Panc1 (cell line): ENCODE data around the gene HAGH.

Experiments used
- CTCF ChIP-seq: fragments of 450-650 bp; IDR thresholded peaks from 2 replicates; pipeline ENCODE4 v1.5.1; 2017; ENCODE audit warnings: mild to moderate bottlenecking
- REST ChIP-seq, 2 experiments: IDR thresholded peaks; 2 replicates each; pipeline ENCODE4 v1.6.1; 2011 to 2012; ENCODE audit warnings: low read depth in 2 of 2, control low read depth in 1 of 2, low read length in 1 of 2, mild to moderate bottlenecking in 1 of 2, moderate library complexity in 1 of 2; ENCODE audit not compliant: insufficient read depth in 1 of 2

- TF ChIP-seq CTCF (no peak), REST (IDR thresholded peaks at IDR 0.05; ENCODE audit: insufficient read depth in 1 of 2, low read depth in 2 of 2, low read length in 1 of 2) (no peak)
These were observed 40.2 kb downstream of the HAGH start for GRCh38 chr16:1786242-1787055.
